ENCODE results near the gene DISP2.

DISP2 gene

GRCh38 chr15:40328751-40329150, 29.3 kb upstream of the DISP2 start:
- no peak for DNase-seq

- no peak for DNase-seq
Measured at GRCh38 chr15:40329804-40330203, 28.2 kb upstream of the DISP2 start.

GRCh38 chr15:40330368-40330836, 27.6 kb upstream of the DISP2 start:
- DNase-seq, result no peak

GRCh38 chr15:40331026-40331425, 27.0 kb upstream of the DISP2 start:
- DNase-seq, result no peak

GRCh38 chr15:40331637-40332036, 26.4 kb upstream of the DISP2 start:
- no peak for DNase-seq

- no peak for DNase-seq
Measured at GRCh38 chr15:40332113-40332781, 25.8 kb upstream of the DISP2 start.

- DNase-seq, result no peak
Measured at GRCh38 chr15:40333922-40334492, 24.0 kb upstream of the DISP2 start.

GRCh38 chr15:40334541-40334940, 23.5 kb upstream of the DISP2 start:
- no peak for DNase-seq

- no peak for DNase-seq
Measured at GRCh38 chr15:40334941-40335795, 22.9 kb upstream of the DISP2 start.

- DNase-seq, result no peak
Measured at GRCh38 chr15:40335938-40336743, 21.9 kb upstream of the DISP2 start.

GRCh38 chr15:40336744-40337122, 21.3 kb upstream of the DISP2 start:
- no peak for DNase-seq

- DNase-seq, result no peak
Measured at GRCh38 chr15:40337597-40337996, 20.4 kb upstream of the DISP2 start.

GRCh38 chr15:40338041-40338657, 19.9 kb upstream of the DISP2 start:
- DNase-seq, result peak in 1 of 2 experiments; percentile 30

GRCh38 chr15:40338921-40339620, 18.9 kb upstream of the DISP2 start:
- DNase-seq, result no peak

GRCh38 chr15:40339621-40339945, 18.4 kb upstream of the DISP2 start:
- no peak for DNase-seq

GRCh38 chr15:40340038-40340739, 17.8 kb upstream of the DISP2 start:
- no peak for DNase-seq

- peak; percentile 23 to 44 for DNase-seq
Measured at GRCh38 chr15:40340740-40341400, 17.1 kb upstream of the DISP2 start, which contains the start of gene CCDC9B. Gene CCDC9B, minus strand, starts transcription at chr15:40340939. Its CDS starts 120 bp downstream, at chr15:40340819.

- no peak for DNase-seq
Measured at GRCh38 chr15:40342416-40343320, 15.4 kb upstream of the DISP2 start.

GRCh38 chr15:40343512-40343911, 14.5 kb upstream of the DISP2 start:
- no peak for DNase-seq

- no peak for DNase-seq
Measured at GRCh38 chr15:40344217-40344616, 13.8 kb upstream of the DISP2 start.

Data from NCI-H187 (cell line).